Measurements from ENCODE around the gene TFB1M. TPM values are rescaled to one million over a fixed set of nuclear protein-coding genes. Genes with fewer than 3 reads are reported as not detected.
"Not testable (repeated sequence)": the region's sequence is repeated elsewhere in the genome, so short reads cannot be mapped to it uniquely, and the experiment has no call there.

TFB1M gene
- total RNA-seq, 1 donor from 2014 or later, result 16.8 TPM

DNA sequence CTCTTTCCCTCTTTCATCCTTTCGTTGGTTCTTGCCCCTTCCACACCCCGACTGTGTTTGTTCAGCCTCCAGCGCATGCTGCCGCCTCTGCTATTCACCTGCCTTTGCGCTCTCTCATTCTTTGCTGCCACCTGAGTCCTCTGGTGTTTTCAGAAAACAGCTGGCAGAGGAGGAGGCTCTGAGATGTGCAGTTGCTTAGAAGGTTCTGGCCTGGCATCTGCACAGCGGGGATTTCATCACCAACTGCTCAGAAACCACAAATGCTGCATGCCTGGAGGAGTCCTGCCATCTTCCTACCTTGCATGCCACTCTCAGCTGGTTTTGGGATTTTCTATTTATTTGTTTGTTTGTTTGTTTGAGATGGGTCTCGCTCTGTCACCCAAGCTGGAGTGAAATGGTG lies 89.7 kb downstream of the TFB1M start:
- intact Hi-C loops (cut with micrococcal nuclease), result no loop called here
- ATAC-seq (no peak), DNase-seq (no peak)

DNA sequence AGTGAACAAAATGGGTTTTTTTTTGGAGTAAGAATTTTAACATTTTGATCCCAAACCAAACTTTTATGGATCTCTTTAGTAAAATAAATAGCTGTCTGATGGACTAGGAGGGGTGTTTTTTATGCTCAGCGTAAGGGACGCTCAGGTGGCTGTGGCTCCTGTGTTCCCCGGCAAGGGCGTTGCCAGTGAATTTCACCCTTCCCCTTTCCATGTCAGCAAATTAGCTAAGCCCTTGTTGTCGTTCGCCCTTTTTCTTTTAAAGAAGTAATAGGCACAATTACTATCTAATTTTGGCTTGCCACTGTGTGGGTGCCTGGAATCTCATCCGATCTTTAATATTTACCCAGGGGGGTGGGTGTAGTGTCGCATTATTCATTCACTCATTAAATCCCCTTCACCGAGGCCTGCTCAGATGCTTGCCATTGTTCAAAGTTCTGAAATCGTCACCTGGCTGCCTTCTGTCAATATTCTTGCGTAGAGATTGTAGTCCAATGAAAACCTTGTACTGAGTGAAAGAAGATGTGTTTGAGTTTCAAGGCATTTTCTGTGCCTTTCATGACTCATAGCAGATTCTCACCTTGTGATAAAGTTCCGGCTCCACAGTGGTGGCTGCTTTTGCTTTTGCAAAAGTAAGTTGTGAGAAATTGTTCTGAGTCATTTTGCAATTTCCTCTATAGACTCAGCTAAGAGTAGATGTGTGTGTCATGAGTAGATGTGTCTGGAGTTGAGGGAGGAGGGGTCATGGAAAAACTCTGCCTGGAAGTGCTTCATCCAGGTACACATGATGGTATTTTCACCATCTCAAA lies 90.4 kb downstream of the TFB1M start:
- intact Hi-C loops (cut with micrococcal nuclease), result no loop called here
- DNase-seq, result no peak

DNA sequence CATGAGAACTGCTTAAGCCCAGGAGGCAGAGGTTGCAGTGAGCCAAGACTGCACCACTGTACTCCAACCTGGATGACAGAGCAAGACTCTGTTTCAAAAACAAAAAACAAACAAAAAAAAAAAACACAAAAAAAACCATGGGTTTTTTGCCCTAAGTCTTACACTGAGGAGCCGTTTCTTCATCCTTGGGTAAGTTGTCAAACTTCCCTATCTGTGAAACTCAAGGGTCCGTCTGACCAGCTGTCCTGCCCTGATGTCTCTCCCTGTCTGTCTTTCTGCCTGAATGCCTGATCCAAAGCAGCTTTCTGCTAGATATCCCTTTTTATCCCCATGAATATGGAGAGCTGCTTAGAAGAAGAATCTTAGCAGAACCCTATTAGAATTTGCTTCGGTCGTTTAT lies 91.8 kb downstream of the TFB1M start:
- DNase-seq (no peak), ATAC-seq (no peak)
- intact Hi-C loops (cut with micrococcal nuclease), result no loop called here

More for the DNA sequence above, 90.4 kb downstream of the TFB1M start:
- no peak for ATAC-seq

DNA sequence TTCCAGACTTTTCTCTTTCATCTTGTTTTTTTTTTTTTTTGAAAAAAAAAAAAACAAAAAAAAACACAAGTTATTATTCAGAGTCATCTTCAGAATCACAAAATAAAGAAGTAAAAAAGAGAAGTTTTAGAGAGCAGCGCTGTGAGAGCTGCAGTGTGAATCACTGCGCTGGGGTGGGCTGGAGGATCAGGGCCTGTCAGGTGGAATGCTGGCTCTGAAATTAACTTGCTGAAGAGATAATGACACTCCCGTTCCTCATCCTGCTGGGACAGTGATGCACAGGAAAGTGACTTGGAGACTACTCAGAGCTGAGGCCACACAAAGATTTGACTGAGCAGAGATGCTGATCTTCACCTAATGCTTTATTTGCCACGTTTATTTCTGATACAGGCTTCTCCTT lies 93.2 kb downstream of the TFB1M start:
- ATAC-seq (no peak), DNase-seq (no peak)
- intact Hi-C loops (cut with micrococcal nuclease), result no loop called here

DNA sequence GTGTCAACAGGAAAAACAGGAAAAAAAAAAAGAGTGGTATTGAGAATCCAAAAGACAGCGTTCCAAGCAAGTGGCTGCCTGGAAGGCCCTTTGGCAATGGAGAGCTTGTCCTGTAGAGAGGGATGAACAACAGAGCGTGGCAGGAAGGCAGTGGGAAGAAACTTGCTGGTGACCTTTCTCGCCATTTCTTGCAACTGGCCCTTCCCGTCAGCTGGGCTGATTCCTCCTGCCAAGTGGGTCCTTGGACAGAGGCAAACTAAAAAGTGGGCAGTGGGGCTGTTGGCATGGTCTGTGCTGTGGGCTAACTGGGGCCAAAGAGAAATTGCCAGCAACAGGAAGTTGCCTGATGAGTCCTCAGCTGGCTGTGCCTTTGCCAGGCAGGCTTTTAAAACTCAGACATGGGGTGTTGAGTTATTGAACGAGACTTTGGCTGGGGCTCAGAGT lies 94.4 kb downstream of the TFB1M start:
- ATAC-seq (peak; percentile 37), DNase-seq (no peak)
- intact Hi-C loops (cut with micrococcal nuclease), result no loop called here

DNA sequence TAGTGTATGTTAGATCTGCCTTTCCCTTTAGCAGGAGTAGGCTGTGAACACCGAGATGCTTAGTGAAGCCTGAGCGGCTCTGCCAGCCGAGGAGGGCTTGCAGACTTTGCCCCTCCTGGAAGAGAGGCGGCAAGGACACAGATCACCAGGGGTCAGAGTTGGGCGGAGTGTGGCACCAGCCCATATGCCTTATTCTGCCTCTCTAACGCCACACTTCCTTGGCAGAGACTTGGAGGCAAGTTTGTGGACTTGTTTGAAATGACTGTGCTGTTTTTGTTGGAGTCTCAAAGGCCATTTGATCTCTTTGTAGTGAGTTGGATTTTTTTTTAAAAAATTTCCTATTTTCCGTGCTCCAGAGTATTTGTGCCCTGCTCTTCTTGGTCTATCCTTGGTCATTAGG lies 95.0 kb downstream of the TFB1M start:
- ATAC-seq, result no peak
- DNase-seq, result no peak
- intact Hi-C loops (cut with micrococcal nuclease), result no loop called here

DNA sequence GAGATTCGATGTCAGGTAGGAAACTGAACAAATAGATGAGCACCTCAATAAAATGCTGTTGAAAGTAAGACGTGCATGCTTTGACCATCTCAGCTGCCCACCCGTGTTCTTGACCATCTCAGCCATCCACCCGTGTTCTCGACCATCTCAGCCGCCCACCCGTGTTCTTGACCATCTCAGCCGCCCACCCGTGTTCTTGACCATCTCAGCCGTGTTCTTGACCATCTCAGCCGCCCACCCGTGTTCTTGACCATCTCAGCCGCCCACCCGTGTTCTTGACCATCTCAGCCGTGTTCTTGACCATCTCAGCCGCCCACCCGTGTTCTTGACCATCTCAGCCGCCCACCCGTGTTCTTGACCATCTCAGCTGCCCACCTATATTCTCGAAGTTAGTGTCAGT lies 95.6 kb downstream of the TFB1M start:
- ATAC-seq; DNase-seq; intact Hi-C loops (cut with micrococcal nuclease): not testable (repeated sequence)

DNA sequence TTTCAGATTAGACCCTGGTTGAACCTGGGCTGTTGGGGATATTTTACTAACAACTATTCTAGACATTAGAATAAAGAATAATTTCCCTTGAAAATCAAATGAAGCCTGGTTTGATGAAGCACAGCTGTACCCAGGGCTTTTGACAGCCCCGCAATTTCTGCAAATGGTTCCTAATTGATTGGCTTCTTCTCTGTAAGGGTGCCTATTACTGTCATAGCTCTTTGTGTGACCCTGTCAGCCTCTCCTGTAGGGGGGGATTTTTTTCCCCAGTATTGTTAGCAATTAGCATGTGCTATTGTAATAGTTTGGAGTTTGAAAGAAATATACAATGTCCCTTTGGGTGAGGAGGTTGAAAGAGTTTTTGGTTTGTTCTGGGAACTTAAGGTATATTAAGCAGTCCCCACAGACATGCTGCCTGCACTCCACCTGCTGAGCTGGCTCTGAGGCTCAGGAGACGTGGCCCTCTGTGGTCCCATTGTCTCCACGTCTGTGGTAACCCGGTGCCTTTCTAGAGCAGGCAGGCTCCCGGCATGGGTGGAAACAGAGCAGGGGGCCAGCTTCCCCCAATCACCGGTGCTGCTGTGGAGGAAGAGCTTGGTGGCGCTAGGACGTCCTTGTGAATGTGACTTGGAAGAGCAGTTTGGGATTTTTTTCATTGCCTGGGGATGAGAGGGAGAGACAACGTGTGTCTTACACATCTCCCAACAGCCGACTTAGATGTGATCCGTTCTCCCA lies 97.8 kb downstream of the TFB1M start:
- ATAC-seq, result no peak
- intact Hi-C loops (cut with micrococcal nuclease), result no loop called here
- no peak for DNase-seq

DNA sequence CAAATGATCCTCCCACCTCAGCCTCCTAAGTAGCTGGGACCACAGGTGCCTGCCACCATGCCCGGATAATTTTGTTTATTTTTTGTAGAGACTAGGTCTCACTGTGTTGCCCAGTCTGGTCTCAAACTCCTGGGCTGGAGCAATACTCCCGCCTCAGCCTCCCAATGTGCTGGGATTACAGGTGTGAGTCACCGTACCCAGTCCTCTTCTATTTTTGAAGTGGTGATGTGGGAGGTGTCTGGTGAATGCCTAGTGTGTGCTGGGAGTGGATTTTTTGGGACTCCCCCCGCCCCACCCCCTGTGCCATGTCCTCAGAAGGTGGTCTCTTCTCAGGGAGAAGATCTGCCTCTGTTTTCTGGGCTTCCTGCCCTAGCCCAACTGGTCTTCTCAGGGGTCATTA lies 98.4 kb downstream of the TFB1M start:
- intact Hi-C loops (cut with micrococcal nuclease), result no loop called here
- ATAC-seq (no peak), DNase-seq (no peak)

DNA sequence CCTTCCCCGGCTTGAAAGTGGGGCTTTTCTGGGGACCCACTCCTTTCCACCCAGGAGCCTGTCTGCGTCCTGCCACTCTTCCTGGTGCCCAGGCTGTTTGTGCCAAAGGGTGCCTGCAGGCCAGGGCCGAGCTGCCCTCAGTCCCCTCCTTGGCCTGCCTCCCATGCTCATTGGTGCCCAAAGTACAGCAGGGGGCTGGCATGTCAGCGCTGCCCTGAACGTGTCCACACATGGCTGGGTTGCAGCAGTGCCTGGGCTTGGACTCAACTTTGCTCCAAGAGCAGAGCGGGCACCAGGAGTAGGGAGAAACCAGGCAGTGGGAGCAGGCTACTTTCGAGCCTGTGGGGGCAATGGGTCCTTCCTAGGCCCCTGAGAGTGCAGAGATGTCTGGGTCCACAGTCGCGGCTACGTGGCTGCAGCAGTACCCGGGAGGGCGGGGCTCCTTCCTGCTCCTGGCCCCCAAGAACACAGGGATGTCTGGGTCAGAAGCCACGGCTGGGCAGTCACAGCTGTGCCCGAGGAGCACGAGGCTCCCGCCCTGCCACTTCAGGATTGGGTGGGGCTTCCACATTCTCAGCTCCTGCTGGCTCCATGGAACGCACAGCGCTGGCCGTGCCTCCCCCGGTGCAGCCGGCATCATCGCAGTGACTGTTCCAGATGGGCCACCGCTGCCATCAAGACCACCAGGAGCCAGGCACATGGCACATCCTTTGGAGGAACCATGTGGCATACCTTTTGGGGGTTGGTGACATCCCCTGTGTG lies 100.5 kb downstream of the TFB1M start:
- DNase-seq (no peak), ATAC-seq (no peak)
- intact Hi-C loops (cut with micrococcal nuclease), result no loop called here

DNA sequence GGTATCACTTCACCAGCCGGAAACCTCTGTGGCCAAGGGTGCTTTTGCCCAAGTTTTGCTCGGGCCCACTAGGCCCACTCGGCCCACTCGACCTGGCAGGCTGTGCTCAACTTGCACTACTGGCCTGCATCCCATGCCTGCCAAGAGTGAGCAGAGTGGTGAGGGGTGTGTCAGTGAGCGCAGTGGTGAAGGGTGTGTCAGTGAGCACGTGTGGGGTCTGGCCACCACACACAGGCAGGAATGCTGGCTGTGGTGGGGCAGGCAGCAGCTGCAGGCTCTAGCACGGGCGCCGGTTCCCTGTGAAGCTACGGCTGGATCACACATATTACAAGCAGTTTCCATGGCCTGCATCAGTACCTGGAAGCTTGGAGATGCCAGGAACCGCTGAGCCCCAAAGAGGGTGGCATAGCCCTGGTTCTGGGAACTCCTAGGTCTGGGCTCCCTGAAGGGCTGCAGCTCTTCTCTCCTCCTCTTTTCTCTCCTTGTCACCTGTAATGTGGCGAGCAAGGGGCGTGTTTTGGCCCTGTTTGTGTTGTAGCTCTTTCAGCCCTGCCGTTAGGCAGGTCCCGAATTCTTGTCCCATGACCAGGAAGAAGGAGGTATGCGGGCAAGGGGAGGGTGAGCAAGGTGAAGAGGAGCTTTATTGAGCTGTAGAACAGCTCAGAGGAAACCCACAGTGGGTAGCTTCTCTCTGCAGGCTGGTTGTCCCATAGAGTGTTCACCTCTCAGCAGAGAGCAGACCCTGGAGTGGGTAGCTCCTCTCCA lies 101.5 kb downstream of the TFB1M start:
- no peak for ATAC-seq
- DNase-seq, result no peak
- intact Hi-C loops (cut with micrococcal nuclease), result no loop called here

DNA sequence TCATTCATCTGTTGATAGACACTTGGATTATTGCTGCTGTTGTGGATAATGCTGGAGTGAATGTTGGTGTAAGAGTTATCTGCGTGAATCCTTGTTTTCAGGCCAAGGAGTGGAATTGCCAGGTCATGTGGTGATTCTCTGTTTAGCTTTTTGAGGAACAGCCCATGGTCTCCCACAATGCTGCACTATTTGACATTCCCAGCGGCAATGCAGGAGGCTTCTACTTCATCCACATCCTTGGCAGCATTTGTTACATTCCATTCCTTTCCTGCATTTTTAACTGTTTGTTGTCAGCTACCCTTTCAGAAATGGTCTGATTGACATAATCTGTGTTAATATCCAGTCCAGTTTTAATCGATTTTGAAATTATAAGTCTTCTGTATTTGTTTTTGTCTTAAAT lies 102.2 kb downstream of the TFB1M start:
- intact Hi-C loops (cut with micrococcal nuclease), result no loop called here
- no peak for ATAC-seq
- DNase-seq, result no peak

DNA sequence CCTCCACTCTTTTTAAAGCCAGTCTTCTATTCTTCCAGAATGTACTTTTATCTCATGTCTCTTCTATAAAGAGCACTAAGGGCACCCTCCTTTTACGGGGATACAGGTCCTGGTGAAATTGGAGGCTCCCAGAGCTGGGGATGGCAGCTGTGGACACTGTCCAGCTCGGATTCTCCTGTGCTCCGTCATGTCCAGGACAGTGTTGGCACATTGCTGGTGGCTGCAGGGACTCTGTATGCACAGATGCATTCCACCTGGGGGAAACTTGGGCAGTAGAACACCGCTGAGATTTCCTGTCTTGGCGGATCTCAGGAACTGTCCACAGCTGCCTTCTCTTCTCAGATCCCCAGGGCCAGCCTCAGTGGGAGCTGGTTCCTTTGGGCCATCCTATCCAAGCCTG lies 107.1 kb downstream of the TFB1M start:
- DNase-seq (no peak), ATAC-seq (no peak)
- intact Hi-C loops (cut with micrococcal nuclease), result no loop called here

Other genes starting within 250 kb of the TFB1M start
- gene CLDN20, start 50.5 kb downstream of the TFB1M start, total RNA-seq, result not detected
- gene NOX3, start 141.4 kb upstream of the TFB1M start, total RNA-seq, result not detected